HL-60 (cell line): Measurements from ENCODE around the gene DNAI2.

Source experiments
- CTCF ChIP-seq: IDR thresholded peaks from one replicate; pipeline ENCODE4 v1.5.1; 2011; ENCODE audit warnings: low read length, control low read depth, inconsistent platforms; ENCODE audit not compliant: insufficient read depth
- GABPA ChIP-seq: IDR thresholded peaks from 2 replicates; pipeline ENCODE4 v1.6.1; 2012; ENCODE audit warnings: low read depth
- POLR2AphosphoS5 ChIP-seq: IDR thresholded peaks from 2 replicates; pipeline ENCODE4 v1.6.1; 2012; ENCODE audit warnings: low read depth
- SPI1 ChIP-seq: IDR thresholded peaks from 2 replicates; pipeline ENCODE4 v1.6.1; 2012; ENCODE audit warnings: low read depth, mild to moderate bottlenecking, borderline replicate concordance
- TF ChIP-seq, protein P1 (sequence below): IDR thresholded peaks from 2 replicates; pipeline ENCODE4 v1.6.1; 2012; ENCODE audit warnings: low read depth; ENCODE audit not compliant: insufficient replicate concordance

GRCh38 chr17:74224959-74225725, 48.9 kb upstream of the DNAI2 start:
- TF ChIP-seq CTCF (no peak), POLR2AphosphoS5 (no peak), SPI1 (no peak), GABPA (no peak)
- TF ChIP-seq, protein P1, sequence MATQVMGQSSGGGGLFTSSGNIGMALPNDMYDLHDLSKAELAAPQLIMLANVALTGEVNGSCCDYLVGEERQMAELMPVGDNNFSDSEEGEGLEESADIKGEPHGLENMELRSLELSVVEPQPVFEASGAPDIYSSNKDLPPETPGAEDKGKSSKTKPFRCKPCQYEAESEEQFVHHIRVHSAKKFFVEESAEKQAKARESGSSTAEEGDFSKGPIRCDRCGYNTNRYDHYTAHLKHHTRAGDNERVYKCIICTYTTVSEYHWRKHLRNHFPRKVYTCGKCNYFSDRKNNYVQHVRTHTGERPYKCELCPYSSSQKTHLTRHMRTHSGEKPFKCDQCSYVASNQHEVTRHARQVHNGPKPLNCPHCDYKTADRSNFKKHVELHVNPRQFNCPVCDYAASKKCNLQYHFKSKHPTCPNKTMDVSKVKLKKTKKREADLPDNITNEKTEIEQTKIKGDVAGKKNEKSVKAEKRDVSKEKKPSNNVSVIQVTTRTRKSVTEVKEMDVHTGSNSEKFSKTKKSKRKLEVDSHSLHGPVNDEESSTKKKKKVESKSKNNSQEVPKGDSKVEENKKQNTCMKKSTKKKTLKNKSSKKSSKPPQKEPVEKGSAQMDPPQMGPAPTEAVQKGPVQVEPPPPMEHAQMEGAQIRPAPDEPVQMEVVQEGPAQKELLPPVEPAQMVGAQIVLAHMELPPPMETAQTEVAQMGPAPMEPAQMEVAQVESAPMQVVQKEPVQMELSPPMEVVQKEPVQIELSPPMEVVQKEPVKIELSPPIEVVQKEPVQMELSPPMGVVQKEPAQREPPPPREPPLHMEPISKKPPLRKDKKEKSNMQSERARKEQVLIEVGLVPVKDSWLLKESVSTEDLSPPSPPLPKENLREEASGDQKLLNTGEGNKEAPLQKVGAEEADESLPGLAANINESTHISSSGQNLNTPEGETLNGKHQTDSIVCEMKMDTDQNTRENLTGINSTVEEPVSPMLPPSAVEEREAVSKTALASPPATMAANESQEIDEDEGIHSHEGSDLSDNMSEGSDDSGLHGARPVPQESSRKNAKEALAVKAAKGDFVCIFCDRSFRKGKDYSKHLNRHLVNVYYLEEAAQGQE, result no peak
